Stimulated activated CD4-positive, alpha-beta T cell treated with anti-CD3 and anti-CD28 coated beads, Interleukin-1b, Interleukin-23, amount 100 ng/mL, for 48 hours (primary cell): ENCODE data around the gene ACADVL.

Source experiments
- DNase-seq: peaks from one replicate; pipeline ENCODE4 v3.0.0-alpha.2; 2020

The ACADVL gene

GRCh38 chr17:7217113-7217987 is 2.4 kb upstream of the ACADVL start:
- peak; percentile 41 for DNase-seq

DNA sequence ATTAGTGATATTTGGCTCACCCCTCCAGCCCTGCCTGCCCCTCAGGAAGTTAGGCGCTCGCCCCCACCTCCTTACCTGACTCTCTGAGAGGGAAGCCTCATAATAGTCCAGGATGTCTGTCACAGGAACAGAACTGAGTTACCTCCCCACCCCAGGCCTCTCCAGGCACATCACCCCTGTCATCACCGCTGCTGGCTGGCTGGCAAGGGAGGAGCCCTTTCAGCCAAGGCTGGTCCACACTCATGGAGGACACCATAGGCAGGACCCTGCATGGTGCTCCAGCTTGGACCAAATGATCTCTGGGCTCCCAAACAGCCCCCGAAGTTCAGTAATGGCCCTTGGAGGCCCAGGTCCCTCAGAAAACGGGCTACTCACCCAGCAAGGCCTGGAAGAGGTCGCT is 1.6 kb upstream of the ACADVL start:
- DNase-seq: no peak

DNA sequence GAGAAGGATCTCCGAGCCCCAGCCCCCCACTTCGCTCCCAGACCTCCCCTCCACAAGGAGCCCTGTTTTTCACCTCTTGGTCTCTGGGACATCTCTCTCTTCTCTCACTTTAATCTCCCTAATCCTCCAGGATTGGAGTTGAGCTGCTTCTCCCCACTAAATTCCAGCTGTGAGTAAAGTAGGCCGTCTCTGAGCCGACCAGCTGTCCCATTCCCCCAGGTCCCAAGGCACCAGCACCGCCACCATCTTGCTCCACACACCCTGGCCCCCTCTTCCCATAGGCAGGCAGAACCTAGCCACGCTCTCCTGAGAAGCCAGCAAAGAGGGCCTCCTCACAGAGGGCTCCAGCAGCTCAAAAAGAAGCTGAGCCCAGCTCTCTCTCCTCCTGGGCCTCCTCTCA is 980 bp upstream of the ACADVL start:
- no peak for DNase-seq

DNA sequence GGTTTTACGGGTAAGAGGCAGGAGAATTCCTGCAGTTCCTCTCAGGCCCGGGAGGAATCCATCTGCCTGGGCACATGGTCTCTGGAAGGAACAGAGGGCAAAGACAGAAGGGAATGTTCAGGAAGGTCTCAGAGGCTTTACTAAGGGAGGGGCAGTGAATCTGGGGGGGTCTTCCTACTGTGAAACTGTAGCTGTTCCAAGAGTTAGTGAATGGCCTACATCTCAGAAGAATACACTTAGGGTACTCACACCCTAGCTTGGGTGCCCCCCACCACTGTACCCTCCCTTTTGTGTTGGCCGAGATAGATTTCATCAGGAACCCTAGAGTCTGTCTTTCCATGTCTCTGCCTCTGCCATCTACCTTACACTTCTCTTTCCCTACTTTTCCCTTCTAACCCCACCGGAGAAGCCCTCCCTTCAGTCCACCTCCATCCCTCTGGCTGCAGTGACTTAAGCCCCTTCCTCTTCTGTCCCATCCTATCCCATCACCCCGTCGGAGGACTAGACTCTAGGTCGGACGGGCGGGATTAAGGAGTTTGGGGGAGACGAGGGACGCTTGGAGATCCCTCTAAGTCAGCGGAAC is 418 bp upstream of the ACADVL start:
- no peak for DNase-seq

GRCh38 chr17:7220593-7221277 is 997 bp downstream of the ACADVL start:
- peak; percentile 62 for DNase-seq

DNA sequence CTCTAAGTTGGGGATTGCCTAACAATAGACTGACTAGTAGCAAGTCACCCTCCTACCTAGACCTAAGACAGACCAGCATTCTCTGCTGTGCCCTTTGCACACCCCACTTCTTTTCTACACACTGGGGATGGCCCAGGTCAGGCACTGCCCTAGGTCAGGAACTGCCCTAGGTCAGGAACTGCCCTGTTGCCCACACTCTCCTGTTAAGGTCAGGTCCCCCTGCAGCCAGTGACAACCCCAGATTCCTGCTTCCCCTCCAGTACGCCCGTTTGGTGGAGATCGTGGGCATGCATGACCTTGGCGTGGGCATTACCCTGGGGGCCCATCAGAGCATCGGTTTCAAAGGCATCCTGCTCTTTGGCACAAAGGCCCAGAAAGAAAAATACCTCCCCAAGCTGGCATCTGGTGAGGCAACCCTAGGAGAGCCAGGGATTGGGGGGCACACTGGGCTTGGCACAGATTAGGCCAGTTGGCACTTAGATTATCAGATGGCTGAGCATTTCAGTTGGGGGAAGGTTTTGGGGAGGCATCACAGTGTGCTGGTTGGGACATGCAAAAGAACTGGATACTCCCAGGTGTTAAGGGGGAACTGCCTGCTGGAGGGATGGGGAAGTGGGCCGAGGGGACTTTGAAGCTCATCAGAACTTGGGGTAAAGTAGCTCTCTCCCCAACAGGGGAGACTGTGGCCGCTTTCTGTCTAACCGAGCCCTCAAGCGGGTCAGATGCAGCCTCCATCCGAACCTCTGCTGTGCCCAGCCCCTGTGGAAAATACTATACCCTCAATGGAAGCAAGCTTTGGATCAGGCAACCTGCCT is 1.7 kb downstream of the ACADVL start:
- no peak for DNase-seq

DNA sequence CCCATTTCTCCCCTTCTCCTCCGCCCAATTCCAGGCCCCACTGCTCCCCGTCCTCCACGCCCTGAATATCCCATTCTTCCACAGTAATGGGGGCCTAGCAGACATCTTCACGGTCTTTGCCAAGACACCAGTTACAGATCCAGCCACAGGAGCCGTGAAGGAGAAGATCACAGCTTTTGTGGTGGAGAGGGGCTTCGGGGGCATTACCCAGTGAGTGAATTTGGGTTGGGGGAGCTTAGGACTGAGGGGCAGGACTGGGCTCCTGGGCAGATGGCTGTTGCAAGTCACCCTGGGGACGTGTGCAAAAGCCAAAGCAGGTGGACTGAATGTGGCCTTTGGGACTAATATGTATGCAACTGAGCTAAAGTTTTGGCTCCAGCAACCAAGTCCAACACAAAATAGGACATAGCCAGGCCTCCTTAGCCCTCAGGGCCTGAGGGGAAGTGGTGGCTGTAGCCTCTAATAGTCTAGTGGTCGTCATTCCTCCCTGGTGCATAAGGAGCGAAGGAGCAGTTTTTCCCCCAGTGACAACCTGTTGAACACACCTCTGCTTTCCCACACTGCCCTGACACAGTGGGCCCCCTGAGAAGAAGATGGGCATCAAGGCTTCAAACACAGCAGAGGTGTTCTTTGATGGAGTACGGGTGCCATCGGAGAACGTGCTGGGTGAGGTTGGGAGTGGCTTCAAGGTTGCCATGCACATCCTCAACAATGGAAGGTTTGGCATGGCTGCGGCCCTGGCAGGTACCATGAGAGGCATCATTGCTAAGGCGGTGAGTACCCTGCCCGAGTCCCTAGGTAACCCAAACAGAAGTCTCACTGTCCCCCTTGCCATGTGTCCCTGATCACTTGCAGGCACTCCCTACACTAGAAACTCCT is 2.6 kb downstream of the ACADVL start:
- no peak for DNase-seq

DNA sequence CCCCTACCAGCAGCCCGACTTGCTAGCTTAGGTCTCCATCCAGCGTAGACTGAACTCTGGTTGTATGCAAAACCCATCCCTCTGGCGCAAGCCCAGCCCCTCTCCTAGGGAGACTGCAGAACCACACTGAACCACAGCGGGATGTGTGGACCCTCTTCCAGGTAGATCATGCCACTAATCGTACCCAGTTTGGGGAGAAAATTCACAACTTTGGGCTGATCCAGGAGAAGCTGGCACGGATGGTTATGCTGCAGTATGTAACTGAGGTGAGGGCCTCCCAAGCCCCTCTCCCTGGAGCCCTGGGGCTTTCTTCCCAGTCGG is 3.2 kb downstream of the ACADVL start:
- DNase-seq: no peak

- DNase-seq: no peak
Measured at GRCh38 chr17:7223375-7223774, 3.6 kb downstream of the ACADVL start.

DNA sequence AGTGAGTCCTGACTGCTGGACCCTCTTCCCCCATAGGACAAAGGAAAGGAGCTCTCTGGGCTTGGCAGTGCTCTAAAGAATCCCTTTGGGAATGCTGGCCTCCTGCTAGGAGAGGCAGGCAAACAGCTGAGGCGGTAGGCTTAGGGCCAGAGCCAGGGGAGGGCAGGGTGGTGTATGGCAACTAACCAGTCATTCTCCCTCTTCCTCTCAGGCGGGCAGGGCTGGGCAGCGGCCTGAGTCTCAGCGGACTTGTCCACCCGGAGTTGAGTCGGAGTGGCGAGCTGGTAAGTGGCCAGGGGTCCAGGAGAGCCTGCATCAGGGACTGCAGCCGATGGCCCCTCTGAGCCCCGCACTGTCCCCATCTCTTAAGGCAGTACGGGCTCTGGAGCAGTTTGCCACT is 4.4 kb downstream of the ACADVL start:
- DNase-seq: no peak

GRCh38 chr17:7224661-7225111 is 4.9 kb downstream of the ACADVL start:
- DNase-seq: no peak

DNA sequence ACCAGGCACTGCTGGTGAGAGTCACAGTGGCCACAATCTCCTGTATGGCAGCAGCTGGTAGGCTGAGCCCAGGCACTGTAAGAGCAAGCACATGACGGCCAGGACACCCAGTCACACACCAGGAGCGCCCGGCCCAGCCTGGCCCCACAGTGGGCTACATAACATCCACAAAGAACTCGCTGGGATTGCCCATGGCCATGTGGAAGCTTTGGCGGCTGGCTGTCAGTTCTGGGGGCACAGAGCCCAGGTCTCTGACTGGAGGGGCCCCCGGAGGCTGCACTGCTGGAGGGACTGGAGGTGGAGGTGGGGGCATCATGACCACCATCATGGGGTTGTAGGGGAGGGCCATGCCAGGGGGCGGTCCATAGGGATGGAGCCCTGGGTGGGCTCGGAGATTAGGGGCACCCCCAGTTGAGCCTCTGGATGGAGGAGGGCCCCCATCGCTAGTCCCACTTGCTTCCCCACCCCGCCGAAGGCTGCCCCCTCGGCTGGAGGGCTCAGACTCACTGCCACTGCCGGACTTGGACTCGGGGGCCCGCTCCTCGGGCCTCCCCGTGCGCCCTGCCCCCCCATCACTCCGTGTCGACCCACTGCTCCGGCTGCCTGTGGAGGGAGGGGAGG is 6.1 kb downstream of the ACADVL start:
- DNase-seq: no peak

GRCh38 chr17:7226721-7227710 is 7.3 kb downstream of the ACADVL start:
- no peak for DNase-seq

GRCh38 chr17:7228920-7229319 is 9.2 kb downstream of the ACADVL start:
- no peak for DNase-seq

DNA sequence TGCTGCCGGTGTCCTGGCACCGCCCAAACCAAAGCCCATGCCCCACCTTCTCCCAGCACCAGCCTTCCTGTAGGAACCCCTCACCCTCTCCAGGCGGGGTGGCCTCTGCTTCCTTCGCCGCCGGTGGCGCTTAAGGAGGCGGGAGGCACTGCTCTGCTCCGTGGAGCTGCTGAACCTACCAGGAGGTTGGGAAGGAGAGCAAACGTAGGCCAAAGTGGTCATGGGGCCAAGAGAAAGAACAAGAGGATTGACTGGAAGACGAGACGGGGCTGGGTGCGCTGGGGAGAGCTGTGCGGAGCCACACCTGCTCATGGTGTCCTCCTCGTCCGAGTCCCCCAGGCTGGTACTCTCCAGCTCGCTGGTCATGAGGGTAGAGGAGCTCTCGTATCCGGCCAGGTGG is 9.8 kb downstream of the ACADVL start:
- DNase-seq: no peak

GRCh38 chr17:7232114-7232513 is 12.4 kb downstream of the ACADVL start:
- DNase-seq: no peak

- no peak for DNase-seq
Measured at GRCh38 chr17:7233701-7234082, 14.0 kb downstream of the ACADVL start.

- peak; percentile 95 for DNase-seq
Measured at GRCh38 chr17:7234083-7234951, 14.6 kb downstream of the ACADVL start, which contains the start of gene DVL2. Gene DVL2 (minus strand): TSS chr17:7234517. CDS start chr17:7234262, 255 bp downstream.
